Daoy (cell line): ENCODE measurements around the gene ASTL. TPM values are rescaled to one million over a fixed set of nuclear protein-coding genes. Genes with fewer than 3 reads are reported as not detected.
A peak's percentile ranks its signal among the peaks of the same experiment; 100 is the strongest.
"Not testable (repeated sequence)": the region's sequence is repeated elsewhere in the genome, so short reads cannot be mapped to it uniquely, and the experiment has no call there.

Experiments used
- DNase-seq: peaks from one replicate; pipeline ENCODE4 v3.0.0-alpha.2; 2015; ENCODE audit warnings: low read depth
- total RNA-seq: library from RNA; depleted of rRNA; stranded (reverse); fragments of >200 nt; shearing (Covaris generic); gene quantifications from 2 replicates; pipeline ENCODE4 v1.2.3, GENCODE V29; 2014; rRNA removed

The ASTL gene
- total RNA-seq, result not detected in 2 replicates

GRCh38 chr2:96138179-96139145, at the start of gene ASTL:
ASTL (minus strand) TSS chr2:96138502; CDS start chr2:96138436, 66 bp downstream.
- peak; percentile 45 for DNase-seq

DNA sequence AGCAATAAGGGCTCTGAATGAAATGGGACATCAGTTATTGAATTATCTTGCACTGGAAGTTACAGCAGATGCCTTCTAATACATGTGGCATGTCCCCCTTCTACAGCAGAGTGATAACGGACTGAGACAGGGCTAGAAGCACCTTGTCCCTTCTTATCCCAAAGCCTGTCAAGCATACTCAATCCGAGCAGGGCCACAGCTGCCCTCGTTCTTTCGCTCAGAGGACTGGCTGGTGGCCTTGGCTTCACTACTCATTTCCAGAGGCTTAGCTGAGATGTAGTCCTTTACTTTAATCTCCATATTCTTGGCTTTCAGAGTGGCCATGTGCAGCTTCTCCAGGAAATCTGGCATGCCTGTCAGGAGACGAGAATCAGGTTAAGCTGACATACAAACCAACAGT, 48.3 kb upstream of the ASTL start:
- no peak for DNase-seq

DNA sequence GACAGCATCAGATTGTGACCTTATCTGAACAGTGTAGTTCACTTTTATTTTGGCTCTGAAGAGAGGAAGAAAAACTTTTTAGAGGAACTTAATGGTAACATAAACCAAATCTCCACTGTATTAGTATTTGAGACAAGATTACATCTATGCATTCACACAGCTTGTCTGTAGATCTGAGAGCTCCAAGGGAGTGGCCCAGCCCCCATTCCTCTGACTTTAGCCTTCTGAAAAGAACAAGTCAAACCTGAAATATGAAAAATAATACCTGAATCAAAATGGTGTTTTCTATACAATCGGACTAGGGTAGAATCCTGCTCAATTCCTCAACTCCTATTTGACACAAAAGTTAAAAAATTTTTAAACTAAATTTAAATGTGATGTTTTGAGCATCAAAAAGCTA, 47.2 kb upstream of the ASTL start:
- DNase-seq, result no peak

DNA sequence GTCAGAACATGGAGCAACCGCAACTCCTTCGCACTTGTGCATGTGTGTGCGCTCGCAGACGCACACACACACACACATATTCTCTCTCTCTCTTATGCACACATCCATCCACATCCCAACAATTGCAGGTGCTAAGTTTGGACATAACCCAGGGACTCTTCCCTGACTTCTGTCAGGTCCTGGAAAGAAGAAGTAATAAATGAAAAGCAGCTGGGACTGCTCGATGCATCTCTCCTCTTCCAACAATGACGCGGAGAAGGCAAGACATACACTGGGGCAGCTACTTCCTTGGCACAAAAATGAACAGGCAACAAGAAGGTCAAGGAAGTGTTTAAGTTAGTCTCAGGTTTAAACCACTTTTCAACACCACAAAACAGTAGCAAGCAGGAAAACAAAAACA, 46.7 kb upstream of the ASTL start:
- no peak for DNase-seq

DNA sequence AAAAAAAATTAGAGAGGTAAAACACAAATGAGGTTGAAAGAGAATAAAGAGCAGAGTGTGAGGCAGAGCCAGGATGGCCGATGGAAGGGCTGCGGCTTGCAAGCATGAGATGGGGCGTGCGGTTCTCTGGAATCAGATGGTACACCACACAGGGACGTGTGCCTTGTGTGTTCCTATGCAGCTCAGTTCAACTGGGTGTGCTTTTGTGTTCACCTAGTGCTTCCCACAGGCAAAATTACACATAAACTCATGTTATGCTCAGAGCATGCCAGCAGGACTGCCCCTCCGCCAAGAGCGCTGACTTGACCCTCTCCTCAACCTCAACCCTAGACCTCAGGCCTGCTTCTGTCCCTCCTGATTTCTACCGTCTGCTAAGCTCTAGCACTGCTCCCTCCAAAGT, 45.9 kb upstream of the ASTL start:
- no peak for DNase-seq

- DNase-seq, result no peak
Observed at GRCh38 chr2:96181529-96181928, 43.2 kb upstream of the ASTL start.

- DNase-seq, result no peak
Observed at GRCh38 chr2:96180521-96180920, 42.2 kb upstream of the ASTL start.

DNA sequence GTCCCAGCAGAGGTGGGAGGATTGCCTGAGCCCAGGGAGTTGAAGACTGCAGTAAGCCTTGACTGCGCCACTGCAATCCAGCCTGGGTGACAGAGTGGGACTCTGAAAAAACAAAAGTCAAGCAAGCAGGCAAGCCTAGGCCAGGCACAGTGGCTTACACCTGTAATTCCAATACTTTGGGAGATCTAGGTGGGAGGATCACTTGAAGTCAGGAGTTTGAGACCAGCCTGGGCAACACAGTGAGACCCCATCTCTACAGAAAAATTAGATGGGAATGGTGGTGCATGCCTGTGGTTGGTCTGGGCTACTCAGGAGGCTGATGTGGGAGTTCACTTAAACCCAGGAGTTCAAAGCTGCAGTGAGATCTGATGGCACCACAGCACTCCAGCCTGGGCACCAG, 41.7 kb upstream of the ASTL start:
- DNase-seq, result no peak

DNA sequence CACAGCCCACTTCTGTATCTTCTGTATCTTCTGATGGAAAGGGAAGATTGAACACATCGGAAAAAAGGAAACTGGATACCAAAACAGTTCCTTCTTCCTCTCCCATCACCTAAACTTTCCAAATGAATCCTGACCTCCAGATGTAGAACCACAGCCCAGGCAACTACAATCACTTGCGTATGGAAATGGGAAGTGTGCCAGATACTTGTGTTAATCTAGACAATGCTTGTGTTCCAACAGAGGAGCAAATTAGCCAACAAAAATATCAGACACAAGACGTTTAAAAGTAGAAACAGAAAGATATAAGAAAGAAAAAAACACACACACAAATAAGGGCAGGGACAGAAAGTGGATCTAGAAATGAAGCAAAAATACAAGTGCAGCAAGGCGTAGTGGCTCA, 38.4 kb upstream of the ASTL start:
- DNase-seq, result no peak

DNA sequence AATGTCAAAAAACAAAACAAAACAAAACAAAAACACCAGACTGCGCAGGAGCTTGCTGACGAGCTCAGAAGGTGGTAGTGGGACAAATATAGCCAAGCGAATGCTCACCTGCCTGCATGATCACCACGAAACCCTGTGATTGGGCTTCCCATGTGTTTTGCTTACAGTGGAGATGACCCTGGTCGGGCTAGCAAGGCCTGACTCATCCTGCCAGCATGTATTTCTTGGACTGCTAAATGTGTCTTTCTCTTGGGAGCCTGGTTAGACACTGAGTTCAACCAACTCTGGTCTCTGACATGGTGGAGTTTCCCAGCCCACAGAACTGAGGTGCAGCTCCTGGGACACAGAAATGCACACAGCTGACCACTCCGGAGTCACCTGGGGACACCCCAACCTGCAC, 37.6 kb upstream of the ASTL start:
- no peak for DNase-seq

- DNase-seq, result peak; percentile 73
Observed at GRCh38 chr2:96174251-96175144, 36.2 kb upstream of the ASTL start.

DNA sequence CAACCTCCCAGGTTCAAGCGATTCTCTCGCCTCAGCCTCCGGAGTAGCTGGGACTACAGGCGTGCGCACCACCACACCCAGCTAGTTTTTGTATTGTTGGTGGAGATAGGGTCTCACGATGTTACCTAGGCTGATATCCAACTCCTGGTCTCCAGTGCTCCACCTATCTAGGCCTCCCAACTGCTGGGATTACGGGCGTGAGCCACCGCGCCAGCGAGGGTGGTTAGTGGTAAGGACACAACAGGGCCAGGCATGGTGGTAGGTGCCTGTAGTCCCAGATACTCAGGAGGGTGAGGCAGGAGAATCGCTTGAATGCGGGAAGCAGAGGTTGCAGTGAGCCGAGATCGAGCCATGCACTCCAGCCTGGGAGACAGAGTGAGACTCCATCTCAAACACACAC, 33.5 kb upstream of the ASTL start:
- DNase-seq, result no peak

DNA sequence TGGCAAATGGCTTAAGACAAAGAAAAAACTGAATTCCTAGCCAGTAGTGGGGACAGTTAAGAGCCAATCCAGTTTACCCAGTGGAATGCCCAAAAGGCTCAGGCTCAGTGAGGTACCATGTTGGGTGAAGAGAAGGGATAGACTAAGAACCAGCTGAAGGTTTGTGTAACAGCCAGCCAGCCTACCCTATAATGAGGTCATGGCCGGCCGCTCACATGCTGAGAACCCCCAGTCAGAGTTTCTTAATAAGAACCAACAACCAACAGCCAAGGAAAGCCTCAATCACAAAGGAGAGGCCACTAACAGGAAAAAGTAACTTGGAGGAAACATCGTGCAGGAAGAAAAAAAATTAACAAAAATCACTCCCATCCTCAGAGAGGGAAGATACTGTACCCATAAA, 32.3 kb upstream of the ASTL start:
- DNase-seq, result no peak

GRCh38 chr2:96169868-96170507, 31.7 kb upstream of the ASTL start:
- DNase-seq, result no peak

GRCh38 chr2:96167407-96168013, 29.2 kb upstream of the ASTL start:
- DNase-seq, result no peak

DNA sequence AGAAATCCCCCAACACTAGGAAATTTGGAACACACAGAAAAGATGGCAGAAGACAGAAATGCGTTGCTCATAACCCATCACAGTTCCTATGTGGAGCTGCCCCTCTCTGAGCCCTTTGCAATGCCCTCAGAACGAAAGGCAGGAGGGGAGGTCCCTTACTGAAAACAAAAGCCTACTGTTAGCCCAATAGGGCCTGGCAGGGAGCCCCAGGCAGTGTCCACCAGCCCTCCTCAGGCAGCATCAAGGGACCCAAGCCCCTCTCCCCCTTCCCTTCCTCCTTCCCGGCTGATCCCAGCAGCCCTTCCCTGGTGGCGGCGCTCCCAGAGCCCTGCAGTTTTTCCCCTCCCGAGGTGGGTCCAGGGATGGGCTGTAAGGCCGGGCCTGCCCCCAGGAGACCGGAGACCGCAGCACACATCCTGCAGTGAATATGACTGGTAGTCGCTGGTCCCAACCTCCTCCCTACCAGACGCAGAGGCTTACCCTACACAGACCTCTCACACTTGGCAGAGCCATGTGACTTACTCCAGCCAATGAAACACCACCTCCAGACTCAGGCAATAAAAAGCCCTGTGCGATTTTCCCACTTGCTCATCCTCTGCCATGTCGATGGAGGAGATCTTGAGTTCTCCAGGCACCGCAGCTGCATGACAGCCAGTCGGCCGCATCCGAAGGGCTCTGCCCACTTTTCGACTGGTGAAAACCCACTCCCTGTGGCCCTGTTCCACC, 26.3 kb upstream of the ASTL start:
- no peak for DNase-seq

DNA sequence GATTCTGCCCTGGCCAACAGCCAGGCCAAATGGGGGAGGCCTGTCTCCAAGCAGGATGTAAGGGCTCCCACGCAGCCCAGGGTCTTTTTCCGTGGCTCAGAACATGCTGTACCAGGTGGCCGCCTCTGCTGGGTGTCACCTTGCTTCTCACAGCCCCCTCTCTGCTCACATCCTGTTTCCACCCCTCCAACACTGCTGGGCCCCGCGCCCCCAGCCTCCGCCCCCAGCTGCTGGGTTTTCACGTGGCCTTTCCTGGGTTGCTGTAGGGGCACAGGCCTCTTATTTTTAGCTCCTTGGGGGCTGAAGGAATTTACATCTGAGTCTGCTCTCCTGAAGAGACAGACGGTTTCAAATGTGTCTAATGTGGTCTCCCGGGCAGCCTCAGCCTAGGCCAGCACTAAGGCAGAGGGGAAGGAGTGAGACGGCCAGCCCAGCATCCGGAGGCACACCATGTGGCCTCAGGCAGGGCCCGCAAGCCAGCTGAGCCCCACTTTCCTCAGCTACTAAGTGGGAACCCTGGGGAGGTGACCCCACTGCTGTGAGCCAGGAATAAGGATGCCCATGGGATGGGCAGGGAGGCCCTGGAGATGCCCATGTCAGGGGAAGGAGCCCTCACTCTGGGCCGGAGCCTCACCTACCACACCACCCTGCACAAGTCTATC, 25.6 kb upstream of the ASTL start:
- DNase-seq, result no peak

GRCh38 chr2:96163415-96163767, 25.1 kb upstream of the ASTL start:
- no peak for DNase-seq

- no peak for DNase-seq
Observed at GRCh38 chr2:96161898-96162297, 23.6 kb upstream of the ASTL start.

GRCh38 chr2:96160366-96160765, 22.1 kb upstream of the ASTL start:
- DNase-seq, result not testable (repeated sequence)
